Stimulated activated CD4-positive, alpha-beta T cell treated with anti-CD3 and anti-CD28 coated beads, Interleukin-1b, Interleukin-23, amount 100 ng/mL, for 4 hours (primary cell): ENCODE results near the gene ANKMY1.

Source experiments
- DNase-seq, 2 donors: peaks; one replicate each; pipeline ENCODE4 v3.0.0-alpha.2; 2020; ENCODE audit warnings: low read depth in 2 of 2

ANKMY1 gene

GRCh38 chr2:240435948-240436682 lies 121.7 kb downstream of the ANKMY1 start:
- DNase-seq, result peak in 1 of 2 donors; percentile 26

- peak in 1 of 2 donors; percentile 18 for DNase-seq
Observed at GRCh38 chr2:240435457-240435947, 122.3 kb downstream of the ANKMY1 start, which contains the start of gene GPC1. GPC1 (plus strand) TSS chr2:240435663; CDS start chr2:240435919, 256 bp downstream.

DNA sequence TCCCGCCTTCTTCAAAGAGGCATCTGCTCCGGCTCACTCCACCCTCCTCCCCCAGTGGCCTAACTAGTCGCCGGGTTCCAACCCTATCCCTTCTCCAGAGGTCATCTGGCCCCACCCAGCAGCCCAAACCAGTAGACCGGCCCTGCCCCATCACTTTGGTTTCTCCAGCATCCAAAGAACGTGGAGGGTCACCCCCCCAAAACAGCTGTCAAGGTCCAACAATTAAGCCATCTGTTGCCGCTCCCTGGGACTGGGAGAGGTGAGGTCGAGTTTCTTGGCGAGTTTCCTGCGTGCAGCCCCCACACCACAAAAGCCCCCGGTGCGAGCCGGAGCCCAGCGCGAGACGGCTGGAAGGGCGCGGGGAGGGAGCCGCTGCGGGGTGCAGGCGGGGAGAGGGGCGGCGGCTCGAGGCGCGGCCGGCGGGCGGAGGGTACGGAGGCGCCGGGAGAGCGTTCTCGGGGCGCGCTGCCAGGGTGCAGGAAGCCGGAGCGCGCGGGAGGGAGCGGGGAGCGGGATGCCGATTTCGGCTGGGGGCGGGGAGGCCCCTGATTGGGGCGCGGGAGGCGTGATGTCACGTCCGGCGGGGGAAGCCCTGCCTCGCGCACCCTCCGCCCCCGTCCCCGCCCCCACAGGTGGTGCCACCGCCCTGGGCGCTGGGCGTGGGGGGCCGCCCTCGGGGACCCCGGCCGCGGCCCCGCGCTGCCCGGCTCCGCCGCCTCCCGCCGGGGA lies 122.9 kb downstream of the ANKMY1 start:
- DNase-seq, result peak; percentile 84 to 87

- DNase-seq, result no peak
Observed at GRCh38 chr2:240433973-240434727, 123.6 kb downstream of the ANKMY1 start.

- DNase-seq, result no peak
Observed at GRCh38 chr2:240432820-240433801, 124.7 kb downstream of the ANKMY1 start.

- DNase-seq, result no peak
Observed at GRCh38 chr2:240432430-240432819, 125.4 kb downstream of the ANKMY1 start.

DNA sequence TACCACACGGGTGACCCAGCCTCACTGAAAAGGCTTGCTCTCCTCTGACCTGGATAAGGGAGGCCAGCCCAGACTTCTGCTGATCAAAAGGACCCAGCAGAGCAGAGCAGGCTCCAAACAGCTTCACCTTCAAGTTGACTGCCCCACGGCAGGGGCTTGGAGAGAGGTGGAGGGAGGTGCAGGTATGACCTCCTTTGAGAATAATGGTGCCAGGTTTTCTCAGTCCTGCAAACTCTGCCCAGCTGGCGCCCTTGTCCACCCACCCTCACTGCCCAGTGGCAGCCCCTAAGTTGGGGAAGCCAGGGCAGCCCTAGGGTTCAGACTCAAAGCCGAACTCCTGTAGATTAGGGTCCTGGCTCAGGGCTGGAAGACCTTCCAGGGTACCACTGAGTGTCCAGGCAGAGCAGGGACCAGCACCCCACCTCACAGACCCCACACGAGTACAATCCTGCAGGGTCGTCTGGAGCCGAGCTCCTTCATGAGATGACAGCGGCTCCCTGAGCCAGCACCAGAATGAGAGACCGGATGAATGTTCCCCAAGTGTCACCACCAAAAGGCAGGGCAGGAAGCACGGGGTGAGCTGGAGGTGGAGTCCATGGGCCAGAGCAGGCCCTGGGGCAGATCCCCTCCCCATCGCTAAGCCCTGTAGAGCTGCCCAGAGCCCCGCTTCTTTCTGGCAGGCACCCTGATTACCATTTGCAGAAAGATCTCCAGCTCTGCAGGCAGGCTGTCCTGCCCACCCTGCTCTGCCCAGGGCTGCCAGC lies 125.9 kb downstream of the ANKMY1 start:
- DNase-seq, result no peak

DNA sequence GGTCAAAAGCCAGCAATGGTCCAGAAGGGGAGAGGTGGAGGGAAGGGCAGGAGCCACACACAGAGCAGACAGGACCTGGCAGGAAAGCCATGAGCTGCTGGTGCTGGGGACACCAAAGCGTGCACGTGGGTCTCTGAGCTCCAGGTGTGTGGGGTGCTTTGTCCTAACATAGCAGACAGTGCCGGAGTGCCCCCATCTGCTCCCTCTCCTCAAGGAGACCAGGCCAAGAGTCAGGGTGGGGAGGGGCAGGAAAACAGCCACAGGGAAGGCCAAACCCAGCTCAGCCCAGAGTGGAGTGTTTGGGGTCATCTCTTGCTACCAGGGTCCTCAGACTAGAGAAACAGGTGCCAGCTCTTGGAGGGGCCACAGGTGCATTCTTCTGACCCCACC lies 126.5 kb downstream of the ANKMY1 start:
- no peak for DNase-seq

DNA sequence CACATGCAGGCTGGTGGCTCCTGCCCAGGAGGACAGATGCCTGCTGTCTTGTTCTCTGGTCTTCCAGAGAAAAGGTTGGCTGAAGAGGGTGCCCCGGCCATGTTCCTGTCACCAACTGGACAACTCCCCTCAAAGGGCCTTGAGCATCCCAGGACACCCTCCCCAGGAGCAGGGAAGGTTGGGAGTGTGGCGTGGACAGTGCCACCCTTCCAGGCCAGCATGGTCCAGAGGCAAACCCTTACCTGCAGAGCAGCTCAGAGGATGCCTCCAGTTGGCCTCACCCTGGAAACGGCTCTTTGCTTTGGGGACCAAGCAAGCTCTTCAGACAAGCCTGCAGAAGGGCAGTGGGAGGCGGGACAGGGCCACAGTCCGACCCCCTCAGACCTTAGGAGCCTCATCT lies 127.2 kb downstream of the ANKMY1 start:
- no peak for DNase-seq

GRCh38 chr2:240429872-240430491 lies 127.8 kb downstream of the ANKMY1 start:
- DNase-seq, result no peak
